Measurements from ENCODE around the gene ZNF292.
"Not testable (repeated sequence)": the region's sequence is repeated elsewhere in the genome, so short reads cannot be mapped to it uniquely, and the experiment has no call there.

ZNF292 gene

DNA sequence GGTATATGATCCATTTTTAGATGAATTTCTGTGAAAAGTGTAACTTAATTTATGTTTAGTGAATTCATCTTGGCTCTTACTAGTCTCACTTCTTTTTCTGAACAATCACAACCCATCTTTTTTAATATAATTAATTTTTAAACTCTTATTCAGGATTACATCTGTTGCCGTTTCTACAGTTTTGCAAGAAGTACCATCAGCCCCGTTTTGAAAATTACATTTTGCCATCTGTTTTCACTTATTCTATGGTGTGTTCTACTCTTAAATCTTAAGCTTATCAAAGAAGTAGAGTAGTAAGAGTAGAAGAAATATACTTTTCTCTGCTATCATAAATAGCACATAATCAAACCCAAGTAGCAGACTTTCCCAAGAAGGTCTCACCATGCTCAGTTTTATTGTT, 70.1 kb downstream of the ZNF292 start:
- H3K27me3 ChIP-seq (ENCODE audit: control insufficient read depth, insufficient read depth, low read length), result no peaks in the 10 kb centered on the region
- H3K27ac ChIP-seq (ENCODE audit: low read depth, low read length), result no peak overlapping the region
- no peaks in the 10 kb centered on the region for H3K4me1 ChIP-seq (ENCODE audit: control insufficient read depth, insufficient read depth, low read length)
- H3K4me3 ChIP-seq (ENCODE audit: low read length), result no peak overlapping the region
- H3K36me3 ChIP-seq (ENCODE audit: control insufficient read depth, insufficient read depth, low read length), result peaks cover 15% of the 10 kb centered on the region
- H3K9ac ChIP-seq (ENCODE audit: low read length), result no peak overlapping the region

DNA sequence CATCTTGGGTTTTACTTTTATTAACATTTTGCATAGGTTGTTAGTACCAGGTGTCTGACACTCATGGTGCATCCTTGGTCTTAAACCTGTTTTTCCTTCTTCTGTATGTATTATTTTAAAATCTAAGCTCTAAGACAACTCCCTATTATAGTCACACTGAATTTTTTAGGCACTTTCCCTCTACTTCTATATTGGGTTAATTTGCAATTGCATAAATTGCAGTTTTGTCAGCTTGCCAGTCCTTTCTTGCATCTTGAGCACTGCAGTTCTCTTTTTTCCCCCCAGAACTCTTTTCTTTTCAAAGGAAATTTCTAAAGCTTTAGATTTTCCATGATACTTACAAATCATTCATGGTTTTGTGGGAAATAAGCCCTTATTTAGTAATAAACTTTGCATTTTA, 70.6 kb downstream of the ZNF292 start:
- Histone ChIP-seq H3K36me3 (ENCODE audit: control insufficient read depth, insufficient read depth, low read length) (peaks cover 15% of the 10 kb centered on the region), H3K27ac (ENCODE audit: low read depth, low read length) (no peak overlapping the region), H3K9ac (ENCODE audit: low read length) (no peak overlapping the region), H3K4me3 (ENCODE audit: low read length) (no peak overlapping the region), H3K4me1 (ENCODE audit: control insufficient read depth, insufficient read depth, low read length) (no peaks in the 10 kb centered on the region), H3K27me3 (ENCODE audit: control insufficient read depth, insufficient read depth, low read length) (no peaks in the 10 kb centered on the region)

DNA sequence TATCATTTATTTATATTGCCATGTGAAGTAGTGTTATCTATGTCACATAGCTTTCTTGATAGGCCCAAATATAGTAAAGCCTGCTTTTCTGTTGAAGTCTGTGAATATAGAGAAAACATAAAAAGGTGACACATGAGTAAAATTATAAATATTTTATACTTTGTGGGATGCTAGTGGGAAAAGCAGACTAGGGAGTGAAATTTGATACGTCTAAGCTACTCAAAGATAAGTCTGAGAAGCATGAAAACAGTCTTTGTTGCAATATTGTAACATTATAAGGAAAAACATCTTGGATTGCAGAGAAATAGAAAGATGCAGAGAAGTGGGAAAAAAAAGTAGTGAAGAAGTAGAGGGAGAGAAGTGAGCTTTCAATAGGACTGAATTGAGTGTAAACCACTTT, 75.4 kb downstream of the ZNF292 start:
- Histone ChIP-seq H3K27ac (ENCODE audit: low read depth, low read length) (no peak overlapping the region), H3K36me3 (ENCODE audit: control insufficient read depth, insufficient read depth, low read length) (no peaks in the 10 kb centered on the region), H3K4me1 (ENCODE audit: control insufficient read depth, insufficient read depth, low read length) (no peaks in the 10 kb centered on the region), H3K9ac (ENCODE audit: low read length) (no peak overlapping the region), H3K27me3 (ENCODE audit: control insufficient read depth, insufficient read depth, low read length) (no peaks in the 10 kb centered on the region), H3K4me3 (ENCODE audit: low read length) (no peak overlapping the region)

DNA sequence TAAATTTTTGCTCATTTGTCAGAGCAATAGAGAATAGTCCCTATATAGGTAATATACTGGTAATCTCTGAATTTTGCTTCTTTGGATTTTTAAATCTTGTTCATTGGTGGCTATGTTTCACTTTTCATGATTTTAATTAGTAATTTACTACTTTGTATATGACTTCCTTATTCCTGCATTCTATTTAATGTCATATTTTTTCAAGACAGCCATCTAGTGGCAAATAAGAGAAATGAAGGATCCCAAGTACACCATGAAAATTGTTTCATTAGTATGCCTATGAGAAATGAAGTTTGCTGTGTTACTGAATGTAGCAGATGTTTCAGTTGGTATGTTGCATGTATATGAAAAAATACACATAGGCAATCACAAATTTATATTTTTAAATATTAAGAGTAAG, 82.4 kb downstream of the ZNF292 start:
- H3K27ac ChIP-seq (ENCODE audit: low read depth, low read length), result no peak overlapping the region
- no peaks in the 10 kb centered on the region for H3K4me1 ChIP-seq (ENCODE audit: control insufficient read depth, insufficient read depth, low read length)
- no peaks in the 10 kb centered on the region for H3K36me3 ChIP-seq (ENCODE audit: control insufficient read depth, insufficient read depth, low read length)
- no peak overlapping the region for H3K9ac ChIP-seq (ENCODE audit: low read length)
- no peak overlapping the region for H3K4me3 ChIP-seq (ENCODE audit: low read length)
- H3K27me3 ChIP-seq (ENCODE audit: control insufficient read depth, insufficient read depth, low read length), result no peaks in the 10 kb centered on the region

DNA sequence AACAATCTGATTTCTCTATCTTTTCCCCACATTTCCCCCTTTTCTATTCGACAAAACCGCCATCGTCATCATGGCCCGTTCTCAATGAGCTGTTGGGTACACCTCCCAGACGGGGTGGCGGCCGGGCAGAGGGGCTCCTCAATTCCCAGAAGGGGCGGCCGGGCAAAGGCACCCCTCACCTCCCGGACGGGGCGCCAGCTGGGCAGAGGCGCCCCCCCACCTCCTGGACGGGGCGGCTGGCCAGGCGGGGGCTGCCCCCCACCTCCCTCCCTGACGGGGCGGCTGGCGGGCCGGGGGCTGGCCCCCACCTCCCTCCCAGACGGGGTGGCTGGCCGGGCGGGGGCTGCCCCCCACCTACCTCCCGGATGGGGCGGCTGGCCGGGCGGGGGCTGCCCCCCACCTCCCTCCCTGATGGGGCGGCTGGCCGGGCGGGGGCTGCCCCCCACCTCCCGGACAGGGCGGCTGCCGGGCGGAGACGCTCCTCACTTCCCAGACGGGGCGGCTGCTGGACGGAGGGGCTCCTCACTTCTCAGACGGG, 83.8 kb downstream of the ZNF292 start:
- not testable (repeated sequence) for H3K9ac ChIP-seq (ENCODE audit: low read length); H3K4me3 ChIP-seq (ENCODE audit: low read length); H3K27me3 ChIP-seq (ENCODE audit: control insufficient read depth, insufficient read depth, low read length); H3K4me1 ChIP-seq (ENCODE audit: control insufficient read depth, insufficient read depth, low read length); H3K27ac ChIP-seq (ENCODE audit: low read depth, low read length); H3K36me3 ChIP-seq (ENCODE audit: control insufficient read depth, insufficient read depth, low read length)

DNA sequence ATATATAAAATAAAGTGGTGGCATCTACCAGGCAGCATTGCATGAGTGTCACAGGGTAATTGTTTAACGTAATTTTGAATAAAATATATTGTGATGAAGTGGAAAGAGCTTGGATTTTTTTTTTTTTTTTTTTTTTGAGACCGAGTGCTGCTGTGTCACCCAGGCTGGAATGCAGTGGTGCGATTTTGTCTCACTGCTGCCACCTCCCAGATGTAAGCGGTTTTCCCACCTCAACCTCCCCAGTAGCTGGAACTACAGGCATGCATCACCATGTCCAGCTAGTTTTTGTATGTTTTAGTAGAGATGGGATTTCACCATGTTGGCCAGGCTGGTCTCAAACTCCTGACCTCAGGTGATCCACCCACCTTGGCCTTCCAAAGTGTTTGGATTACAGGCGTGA, 85.9 kb downstream of the ZNF292 start:
- Histone ChIP-seq H3K27me3 (ENCODE audit: control insufficient read depth, insufficient read depth, low read length) (no peaks in the 10 kb centered on the region), H3K4me3 (ENCODE audit: low read length) (no peak overlapping the region), H3K36me3 (ENCODE audit: control insufficient read depth, insufficient read depth, low read length) (peaks cover under 1% of the 10 kb centered on the region), H3K9ac (ENCODE audit: low read length) (no peak overlapping the region), H3K27ac (ENCODE audit: low read depth, low read length) (no peak overlapping the region), H3K4me1 (ENCODE audit: control insufficient read depth, insufficient read depth, low read length) (no peaks in the 10 kb centered on the region)

DNA sequence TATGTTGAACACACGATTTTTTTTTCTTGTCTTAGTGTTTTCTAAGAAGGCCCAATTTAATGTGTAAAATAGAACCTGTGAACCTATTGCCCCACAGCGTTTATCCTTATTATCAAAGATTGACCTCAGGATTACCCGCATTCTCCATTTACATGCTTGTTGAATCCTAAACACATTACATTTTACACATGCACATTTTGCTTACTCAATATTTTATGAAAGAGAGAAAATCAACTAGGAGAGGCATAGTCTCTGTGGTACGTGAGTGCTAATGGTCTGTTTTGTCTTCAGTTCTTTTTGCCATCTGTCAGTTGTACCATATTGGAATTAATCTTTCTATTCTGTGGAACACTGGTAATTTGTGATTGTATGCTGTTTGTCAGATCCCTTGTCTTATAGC, 86.9 kb downstream of the ZNF292 start:
- Histone ChIP-seq H3K4me3 (ENCODE audit: low read length) (no peak overlapping the region), H3K4me1 (ENCODE audit: control insufficient read depth, insufficient read depth, low read length) (no peaks in the 10 kb centered on the region), H3K27me3 (ENCODE audit: control insufficient read depth, insufficient read depth, low read length) (no peaks in the 10 kb centered on the region), H3K36me3 (ENCODE audit: control insufficient read depth, insufficient read depth, low read length) (peaks cover 5% of the 10 kb centered on the region), H3K9ac (ENCODE audit: low read length) (no peak overlapping the region), H3K27ac (ENCODE audit: low read depth, low read length) (no peak overlapping the region)

DNA sequence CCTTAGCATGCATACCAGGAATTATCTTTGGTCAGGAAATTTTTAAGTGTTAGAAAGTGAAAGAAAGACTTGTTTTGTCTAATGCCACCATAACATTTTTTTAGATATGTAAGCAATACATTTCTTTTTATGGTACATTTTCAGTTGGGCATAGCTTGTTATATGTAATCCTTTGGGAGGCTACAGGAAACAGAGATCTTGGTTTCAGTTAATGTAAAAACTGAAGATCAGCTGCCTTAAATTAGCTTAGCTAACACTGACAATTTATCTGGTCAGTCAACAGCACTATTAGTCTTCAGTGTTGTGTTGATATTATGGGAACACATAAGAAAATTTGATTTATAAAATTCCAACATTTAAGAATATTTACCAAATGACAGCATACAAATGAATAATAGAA, 88.4 kb downstream of the ZNF292 start:
- Histone ChIP-seq H3K4me3 (ENCODE audit: low read length) (no peak overlapping the region), H3K27ac (ENCODE audit: low read depth, low read length) (no peak overlapping the region), H3K4me1 (ENCODE audit: control insufficient read depth, insufficient read depth, low read length) (no peaks in the 10 kb centered on the region), H3K27me3 (ENCODE audit: control insufficient read depth, insufficient read depth, low read length) (no peaks in the 10 kb centered on the region), H3K36me3 (ENCODE audit: control insufficient read depth, insufficient read depth, low read length) (peaks cover 5% of the 10 kb centered on the region), H3K9ac (ENCODE audit: low read length) (no peak overlapping the region)

DNA sequence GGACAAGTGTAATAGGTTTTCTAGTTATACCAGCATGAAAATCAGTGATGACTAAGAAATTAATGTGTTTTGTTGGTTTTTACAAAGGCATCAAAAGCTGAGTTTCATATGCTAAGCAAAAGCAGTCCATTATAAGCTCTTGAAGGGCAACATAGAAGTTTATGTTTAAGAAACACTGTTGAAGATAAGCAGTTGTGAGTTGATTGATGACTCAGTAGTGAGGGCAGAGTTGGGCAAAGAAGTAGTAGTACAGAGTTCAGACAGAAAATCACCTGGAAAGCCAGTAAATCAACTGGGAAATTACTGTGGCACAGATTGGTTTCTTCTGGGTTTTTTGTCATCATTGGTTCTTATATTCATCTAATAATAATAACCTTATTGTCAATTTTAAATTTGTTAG, 89.0 kb downstream of the ZNF292 start:
- H3K27ac ChIP-seq (ENCODE audit: low read depth, low read length), result no peak overlapping the region
- no peaks in the 10 kb centered on the region for H3K27me3 ChIP-seq (ENCODE audit: control insufficient read depth, insufficient read depth, low read length)
- H3K9ac ChIP-seq (ENCODE audit: low read length), result no peak overlapping the region
- H3K4me3 ChIP-seq (ENCODE audit: low read length), result no peak overlapping the region
- peaks cover 5% of the 10 kb centered on the region for H3K36me3 ChIP-seq (ENCODE audit: control insufficient read depth, insufficient read depth, low read length)
- H3K4me1 ChIP-seq (ENCODE audit: control insufficient read depth, insufficient read depth, low read length), result no peaks in the 10 kb centered on the region

DNA sequence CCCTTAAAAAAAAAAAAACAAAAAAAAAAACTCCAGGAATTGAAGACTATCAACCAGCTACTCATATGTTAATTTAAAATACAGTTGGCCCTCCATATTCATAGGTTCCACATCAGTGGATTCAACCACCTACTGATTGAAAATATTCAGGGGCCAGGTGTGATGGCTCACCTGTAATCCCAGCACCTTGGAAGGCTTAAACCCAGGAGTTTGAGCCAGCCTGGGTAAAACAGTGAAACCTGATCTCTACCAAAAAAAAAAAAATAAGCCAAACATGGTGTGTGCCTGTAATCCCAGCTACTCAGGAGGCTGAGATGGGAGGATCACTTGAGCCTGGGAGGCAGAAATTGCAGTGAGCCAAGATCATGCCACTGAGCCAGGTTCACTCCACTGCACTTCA, 94.7 kb downstream of the ZNF292 start:
- no peaks in the 10 kb centered on the region for H3K4me1 ChIP-seq (ENCODE audit: control insufficient read depth, insufficient read depth, low read length)
- no peak overlapping the region for H3K27ac ChIP-seq (ENCODE audit: low read depth, low read length)
- H3K4me3 ChIP-seq (ENCODE audit: low read length), result no peak overlapping the region
- H3K9ac ChIP-seq (ENCODE audit: low read length), result no peak overlapping the region
- H3K36me3 ChIP-seq (ENCODE audit: control insufficient read depth, insufficient read depth, low read length), result peaks cover 13% of the 10 kb centered on the region
- no peaks in the 10 kb centered on the region for H3K27me3 ChIP-seq (ENCODE audit: control insufficient read depth, insufficient read depth, low read length)

DNA sequence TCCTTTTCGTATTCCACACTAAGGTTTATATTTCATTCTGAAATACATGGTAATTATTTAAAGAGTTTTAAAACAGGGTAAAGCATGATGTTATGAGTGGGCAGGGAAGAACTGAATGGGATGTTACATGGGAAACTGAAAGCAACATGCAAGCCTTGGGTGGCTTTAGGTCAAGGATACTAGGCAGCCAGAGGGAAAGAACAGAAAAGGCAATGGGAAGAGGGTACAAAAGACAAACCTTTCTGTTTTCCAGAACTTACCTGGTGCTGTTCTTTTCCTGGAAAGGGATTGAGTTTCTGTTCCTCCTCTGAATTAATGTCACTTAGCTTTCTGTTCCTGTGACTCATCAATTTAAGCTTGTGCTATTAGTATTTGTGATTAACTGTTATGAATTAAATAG, 95.9 kb downstream of the ZNF292 start:
- Histone ChIP-seq H3K4me3 (ENCODE audit: low read length) (no peak overlapping the region), H3K27me3 (ENCODE audit: control insufficient read depth, insufficient read depth, low read length) (no peaks in the 10 kb centered on the region), H3K4me1 (ENCODE audit: control insufficient read depth, insufficient read depth, low read length) (no peaks in the 10 kb centered on the region), H3K9ac (ENCODE audit: low read length) (no peak overlapping the region), H3K27ac (ENCODE audit: low read depth, low read length) (no peak overlapping the region), H3K36me3 (ENCODE audit: control insufficient read depth, insufficient read depth, low read length) (peaks cover 15% of the 10 kb centered on the region)

DNA sequence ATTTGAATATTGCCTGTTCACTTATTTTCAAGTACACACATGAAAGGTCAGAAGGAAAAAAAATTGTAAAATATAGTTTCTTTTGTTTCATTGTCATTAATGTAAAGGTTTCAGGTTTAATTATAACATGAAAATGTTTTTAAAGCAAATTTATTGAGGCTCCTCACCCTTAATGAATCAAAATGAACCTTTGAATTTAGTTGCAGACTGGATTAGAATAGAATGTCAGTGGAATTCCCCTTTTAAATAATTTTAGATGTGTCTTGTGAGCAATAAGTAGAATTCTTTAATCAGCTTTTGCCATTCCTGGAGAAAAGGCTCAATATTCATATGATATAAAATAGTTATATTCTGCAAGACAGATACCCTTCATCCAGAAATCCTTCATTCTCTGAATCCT, 96.4 kb downstream of the ZNF292 start:
- H3K9ac ChIP-seq (ENCODE audit: low read length), result no peak overlapping the region
- no peaks in the 10 kb centered on the region for H3K27me3 ChIP-seq (ENCODE audit: control insufficient read depth, insufficient read depth, low read length)
- H3K4me1 ChIP-seq (ENCODE audit: control insufficient read depth, insufficient read depth, low read length), result no peaks in the 10 kb centered on the region
- no peak overlapping the region for H3K27ac ChIP-seq (ENCODE audit: low read depth, low read length)
- H3K4me3 ChIP-seq (ENCODE audit: low read length), result no peak overlapping the region
- peaks cover 10% of the 10 kb centered on the region for H3K36me3 ChIP-seq (ENCODE audit: control insufficient read depth, insufficient read depth, low read length)

DNA sequence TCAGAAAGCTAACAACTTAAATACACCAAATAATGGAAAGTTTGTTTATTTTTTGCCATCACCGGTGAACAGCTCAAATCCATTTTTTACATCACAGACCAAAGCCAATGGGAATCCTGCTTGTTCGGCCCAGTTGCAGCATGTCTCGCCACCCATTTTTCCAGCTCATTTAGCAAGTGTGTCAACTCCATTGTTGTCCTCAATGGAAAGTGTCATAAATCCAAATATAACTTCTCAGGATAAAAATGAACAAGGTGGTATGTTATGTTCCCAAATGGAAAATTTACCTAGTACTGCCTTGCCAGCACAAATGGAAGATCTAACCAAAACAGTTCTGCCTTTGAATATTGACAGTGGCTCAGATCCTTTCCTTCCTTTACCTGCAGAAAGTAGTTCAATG, 101.7 kb downstream of the ZNF292 start:
- no peak overlapping the region for H3K9ac ChIP-seq (ENCODE audit: low read length)
- no peaks in the 10 kb centered on the region for H3K4me1 ChIP-seq (ENCODE audit: control insufficient read depth, insufficient read depth, low read length)
- peaks cover 10% of the 10 kb centered on the region for H3K36me3 ChIP-seq (ENCODE audit: control insufficient read depth, insufficient read depth, low read length)
- H3K27ac ChIP-seq (ENCODE audit: low read depth, low read length), result no peak overlapping the region
- H3K27me3 ChIP-seq (ENCODE audit: control insufficient read depth, insufficient read depth, low read length), result no peaks in the 10 kb centered on the region
- no peak overlapping the region for H3K4me3 ChIP-seq (ENCODE audit: low read length)

Measured in rectal smooth muscle tissue (tissue), 1 donor.